Measurements from ENCODE around the gene TRAF1.

- TF ChIP-seq POLR2A (IDR thresholded peaks at IDR 0.05) (no peak), CTCF (IDR thresholded peaks at IDR 0.05) (no peak)
These were observed 27.0 kb downstream of the TRAF1 start for GRCh38 chr9:120899490-120900068.
